Measurements from ENCODE around the gene FPGS. TPM values are rescaled to one million over a fixed set of nuclear protein-coding genes. Genes with fewer than 3 reads are reported as not detected.
"Not testable (repeated sequence)": the region's sequence is repeated elsewhere in the genome, so short reads cannot be mapped to it uniquely, and the experiment has no call there.

Gene FPGS
- total RNA-seq, 1 donor from 2014 or later: 70.0 TPM

- no peak for TF ChIP-seq CTCF (IDR thresholded peaks at IDR 0.05; ENCODE audit: insufficient read depth, low read length, severe bottlenecking)
- no peak for DNase-seq (ENCODE audit: low read depth)
- no peak for FAIRE-seq
- Histone ChIP-seq H3K27me3 (ENCODE audit: control insufficient read depth, insufficient read depth, low read length) (peaks cover 2% of the 10 kb centered on the region), H3K36me3 (ENCODE audit: control insufficient read depth, insufficient read depth, low read length) (no peaks in the 10 kb centered on the region), H3K4me3 (ENCODE audit: low read depth, low read length) (no peak overlapping the region)
Measured at GRCh38 chr9:127829205-127829906, 26.7 kb downstream of the FPGS start.

GRCh38 chr9:127832248-127832647, 29.6 kb downstream of the FPGS start:
- Histone ChIP-seq H3K4me3 (ENCODE audit: low read depth, low read length) (no peak overlapping the region), H3K36me3 (ENCODE audit: control insufficient read depth, insufficient read depth, low read length) (no peaks in the 10 kb centered on the region), H3K27me3 (ENCODE audit: control insufficient read depth, insufficient read depth, low read length) (no peaks in the 10 kb centered on the region)
- no peak for TF ChIP-seq CTCF (IDR thresholded peaks at IDR 0.05; ENCODE audit: insufficient read depth, low read length, severe bottlenecking)
- DNase-seq (ENCODE audit: low read depth) (no peak), FAIRE-seq (no peak)

- H3K27me3 ChIP-seq (ENCODE audit: control insufficient read depth, insufficient read depth, low read length): no peaks in the 10 kb centered on the region
- DNase-seq (ENCODE audit: low read depth) (no peak), FAIRE-seq (no peak)
- TF ChIP-seq CTCF (IDR thresholded peaks at IDR 0.05; ENCODE audit: insufficient read depth, low read length, severe bottlenecking): no peak
- H3K4me3 ChIP-seq (ENCODE audit: low read depth, low read length): no peak overlapping the region
- no peaks in the 10 kb centered on the region for H3K36me3 ChIP-seq (ENCODE audit: control insufficient read depth, insufficient read depth, low read length)
Measured at GRCh38 chr9:127833555-127833954, 30.9 kb downstream of the FPGS start.

DNA sequence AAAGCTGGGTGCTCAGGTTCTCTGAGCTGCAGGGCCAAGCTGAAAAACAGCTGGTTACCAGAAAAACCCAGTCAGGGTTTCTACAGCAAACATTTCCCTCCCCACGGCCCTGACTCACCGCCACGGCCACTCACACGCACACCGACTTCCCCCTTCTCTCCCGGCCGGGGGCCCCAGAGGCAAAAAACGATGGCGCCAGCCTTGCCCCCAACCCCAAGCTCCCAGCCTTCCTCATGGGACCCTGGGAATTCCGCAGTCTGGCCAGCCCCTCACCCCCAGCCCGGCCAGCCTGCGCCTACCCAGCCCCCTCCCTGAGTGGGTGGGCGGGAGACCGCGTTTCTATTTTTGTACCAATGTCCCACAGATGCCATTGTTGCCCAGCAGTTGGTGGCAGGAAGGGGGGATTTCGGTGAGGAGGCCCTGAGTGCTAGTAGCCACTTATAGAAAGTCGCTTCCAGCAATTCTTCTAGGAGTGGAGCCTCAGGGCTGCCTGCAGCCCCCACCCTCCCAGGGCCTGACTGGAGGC, 33.4 kb downstream of the FPGS start:
- Histone ChIP-seq H3K4me3 (ENCODE audit: low read depth, low read length) (no peak overlapping the region), H3K36me3 (ENCODE audit: control insufficient read depth, insufficient read depth, low read length) (no peaks in the 10 kb centered on the region), H3K27me3 (ENCODE audit: control insufficient read depth, insufficient read depth, low read length) (no peaks in the 10 kb centered on the region)
- no peak for TF ChIP-seq CTCF (IDR thresholded peaks at IDR 0.05; ENCODE audit: insufficient read depth, low read length, severe bottlenecking)
- no peak for DNase-seq (ENCODE audit: low read depth)
- no peak for FAIRE-seq

DNA sequence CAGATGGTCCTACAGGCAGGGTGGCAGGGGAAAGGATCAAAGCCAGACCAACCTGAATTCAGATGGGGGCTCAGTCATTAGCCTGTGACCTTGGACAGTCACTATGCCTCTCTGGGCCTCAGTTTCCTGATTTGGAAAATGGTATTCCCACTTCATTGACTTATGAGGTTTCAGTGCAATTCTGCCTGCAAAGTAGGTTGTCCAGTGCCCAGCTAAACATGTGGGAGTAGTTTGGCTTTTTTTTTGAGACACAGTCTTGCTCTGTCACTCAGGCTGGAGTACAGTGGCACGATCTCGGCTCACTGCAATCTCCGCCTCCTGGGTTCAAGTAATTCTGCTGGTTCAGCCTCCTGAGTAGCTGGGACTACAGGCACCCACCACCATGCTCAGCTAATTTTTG, 33.9 kb downstream of the FPGS start:
- not testable (repeated sequence) for DNase-seq (ENCODE audit: low read depth); H3K36me3 ChIP-seq (ENCODE audit: control insufficient read depth, insufficient read depth, low read length); H3K4me3 ChIP-seq (ENCODE audit: low read depth, low read length); FAIRE-seq; H3K27me3 ChIP-seq (ENCODE audit: control insufficient read depth, insufficient read depth, low read length)

DNA sequence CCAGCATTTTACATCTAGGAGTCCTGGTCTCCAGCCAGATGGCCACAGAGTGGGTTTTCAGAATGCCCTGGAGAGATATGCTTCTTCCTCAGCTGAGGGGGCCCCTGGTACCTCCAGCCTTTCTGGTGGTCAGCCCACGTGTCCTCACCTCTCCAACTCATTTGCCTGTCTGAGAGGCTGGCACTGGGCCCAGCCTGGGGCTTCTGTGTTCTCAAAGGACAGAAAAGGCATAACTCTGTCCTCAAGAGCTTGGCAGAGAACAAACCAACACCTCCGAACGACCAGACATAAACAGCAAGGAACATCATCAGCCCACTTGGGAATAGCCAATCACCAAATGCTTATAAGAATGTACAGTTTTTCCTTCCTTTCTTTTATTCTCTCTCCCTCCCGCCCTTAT, 34.7 kb downstream of the FPGS start:
- no peak for FAIRE-seq
- H3K27me3 ChIP-seq (ENCODE audit: control insufficient read depth, insufficient read depth, low read length): no peaks in the 10 kb centered on the region

More for the DNA sequence above, 34.7 kb downstream of the FPGS start:
- Histone ChIP-seq H3K4me3 (ENCODE audit: low read depth, low read length) (no peak overlapping the region), H3K36me3 (ENCODE audit: control insufficient read depth, insufficient read depth, low read length) (no peaks in the 10 kb centered on the region)
- DNase-seq (ENCODE audit: low read depth): no peak
- TF ChIP-seq CTCF (IDR thresholded peaks at IDR 0.05; ENCODE audit: insufficient read depth, low read length, severe bottlenecking): no peak
